NB4 (cell line): ENCODE results near the gene CFAP300.

Experiments used
- TF ChIP-seq, protein P1 (sequence below): IDR thresholded peaks from one replicate; pipeline ENCODE4 v1.5.1; 2012; ENCODE audit warnings: low read depth, low read length
- TF ChIP-seq, protein P2 (sequence below): IDR thresholded peaks from 2 replicates; pipeline ENCODE4 v1.6.1; 2011; ENCODE audit warnings: low read depth, low read length

DNA sequence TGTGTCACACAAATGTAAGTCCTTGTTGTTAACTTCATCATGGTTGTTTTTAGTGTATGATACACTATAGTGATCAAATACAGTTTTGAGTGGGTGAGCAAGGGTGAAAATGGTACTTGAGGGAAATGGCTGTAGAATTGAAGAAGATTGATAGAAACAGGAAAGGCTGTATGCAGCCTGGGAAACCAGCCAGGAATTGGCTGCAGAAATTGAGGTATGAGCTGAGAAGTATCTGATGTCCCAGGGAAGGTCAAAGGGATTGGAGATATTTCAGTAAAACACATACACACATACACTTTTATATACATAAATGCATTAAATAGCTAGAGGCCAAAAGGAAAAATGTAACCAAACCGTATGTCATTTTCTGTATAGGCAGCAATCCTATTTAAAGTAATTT is 49.9 kb downstream of the CFAP300 start:
- TF ChIP-seq, protein P1, sequence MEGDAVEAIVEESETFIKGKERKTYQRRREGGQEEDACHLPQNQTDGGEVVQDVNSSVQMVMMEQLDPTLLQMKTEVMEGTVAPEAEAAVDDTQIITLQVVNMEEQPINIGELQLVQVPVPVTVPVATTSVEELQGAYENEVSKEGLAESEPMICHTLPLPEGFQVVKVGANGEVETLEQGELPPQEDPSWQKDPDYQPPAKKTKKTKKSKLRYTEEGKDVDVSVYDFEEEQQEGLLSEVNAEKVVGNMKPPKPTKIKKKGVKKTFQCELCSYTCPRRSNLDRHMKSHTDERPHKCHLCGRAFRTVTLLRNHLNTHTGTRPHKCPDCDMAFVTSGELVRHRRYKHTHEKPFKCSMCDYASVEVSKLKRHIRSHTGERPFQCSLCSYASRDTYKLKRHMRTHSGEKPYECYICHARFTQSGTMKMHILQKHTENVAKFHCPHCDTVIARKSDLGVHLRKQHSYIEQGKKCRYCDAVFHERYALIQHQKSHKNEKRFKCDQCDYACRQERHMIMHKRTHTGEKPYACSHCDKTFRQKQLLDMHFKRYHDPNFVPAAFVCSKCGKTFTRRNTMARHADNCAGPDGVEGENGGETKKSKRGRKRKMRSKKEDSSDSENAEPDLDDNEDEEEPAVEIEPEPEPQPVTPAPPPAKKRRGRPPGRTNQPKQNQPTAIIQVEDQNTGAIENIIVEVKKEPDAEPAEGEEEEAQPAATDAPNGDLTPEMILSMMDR, result no peak
- TF ChIP-seq, protein P2, sequence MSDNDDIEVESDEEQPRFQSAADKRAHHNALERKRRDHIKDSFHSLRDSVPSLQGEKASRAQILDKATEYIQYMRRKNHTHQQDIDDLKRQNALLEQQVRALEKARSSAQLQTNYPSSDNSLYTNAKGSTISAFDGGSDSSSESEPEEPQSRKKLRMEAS, result no peak
